Head of caudate nucleus (tissue), 42 donors: ENCODE measurements around the gene RHOF.

Experiments used
- DNase-seq, 42 donors: peaks; one replicate each; pipeline versions ENCODE4 v3.0.0 to v3.0.0-alpha.2; 2020 to 2021; ENCODE audit warnings: mixed read lengths in 7 of 42
- intact Hi-C: fragments of 100-400 bp; cut with DNase I; formaldehyde crosslinking; loops from one replicate; pipeline ENCODE4 v1.15.0; 2022

Gene RHOF

DNA sequence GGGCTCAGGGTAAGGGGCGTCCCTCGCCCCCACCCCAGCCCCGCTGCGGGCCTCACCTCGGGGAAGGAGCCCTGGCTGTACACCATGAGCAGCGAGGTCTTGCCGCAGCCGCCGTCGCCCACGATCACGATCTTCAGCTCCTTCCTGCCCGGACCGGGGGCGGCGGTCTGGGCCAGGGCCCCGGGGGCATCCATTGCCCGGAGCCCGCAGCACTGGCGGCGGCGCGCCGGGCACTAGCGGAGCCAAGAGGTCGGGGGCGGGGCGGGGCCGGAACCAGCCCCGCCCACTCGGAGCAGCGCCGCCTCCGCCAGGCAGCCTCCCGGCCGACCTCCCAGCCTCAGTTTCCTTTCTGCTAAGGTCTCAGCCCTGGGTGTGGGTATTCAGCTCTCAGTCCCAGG is at the start of gene RHOF:
Gene RHOF (minus strand): TSS at position 249 of the 398 bp plus-strand sequence. CDS start 55 bp downstream, at position 194.
- peak in 3 of 42 donors; percentile 31 to 54 (median 45) for DNase-seq
- intact Hi-C loops = loop anchor here (5.0 kb wide), 1 partner anchor 96 kb away; no protein-coding TSS in a partner anchor

- intact Hi-C loops = no loop called here
- no peak for DNase-seq
Observed at GRCh38 chr12:121839993-121840761, 46.7 kb upstream of the RHOF start.

GRCh38 chr12:121839106-121839992 is 45.9 kb upstream of the RHOF start:
- intact Hi-C loops = no loop called here
- peak; percentile 92 to 99 (median 97) for DNase-seq

- intact Hi-C loops = no loop called here
- no peak for DNase-seq
Observed at GRCh38 chr12:121838126-121838525, 44.6 kb upstream of the RHOF start.

GRCh38 chr12:121837680-121838079 is 44.2 kb upstream of the RHOF start:
- DNase-seq = no peak
- intact Hi-C loops = no loop called here

- DNase-seq = no peak
Observed at GRCh38 chr12:121831571-121832245, 38.2 kb upstream of the RHOF start.

GRCh38 chr12:121830588-121831265 is 37.2 kb upstream of the RHOF start:
- intact Hi-C loops = no loop called here
- DNase-seq = no peak

More at GRCh38 chr12:121831571-121832245, 38.2 kb upstream of the RHOF start:
- intact Hi-C loops = no loop called here

DNA sequence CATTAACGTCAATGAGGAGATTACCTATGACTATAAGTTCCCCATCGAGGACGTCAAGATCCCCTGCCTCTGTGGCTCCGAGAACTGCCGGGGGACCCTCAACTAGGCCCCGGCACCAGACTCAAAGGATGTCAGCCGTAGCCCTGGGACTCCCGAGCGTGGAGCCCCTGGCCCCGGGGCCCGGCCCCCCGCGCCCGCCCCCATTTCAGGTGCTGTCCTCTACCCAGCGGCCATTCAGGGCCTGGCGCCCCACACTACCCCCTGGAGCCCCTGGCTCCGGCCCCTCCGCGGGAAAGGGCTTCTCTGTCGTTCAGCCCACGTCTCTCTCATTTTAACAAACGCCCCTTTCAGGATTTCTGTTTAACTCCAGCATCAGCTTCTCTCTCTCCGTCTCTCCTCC is 36.6 kb upstream of the RHOF start:
- DNase-seq = no peak
- intact Hi-C loops = no loop called here

DNA sequence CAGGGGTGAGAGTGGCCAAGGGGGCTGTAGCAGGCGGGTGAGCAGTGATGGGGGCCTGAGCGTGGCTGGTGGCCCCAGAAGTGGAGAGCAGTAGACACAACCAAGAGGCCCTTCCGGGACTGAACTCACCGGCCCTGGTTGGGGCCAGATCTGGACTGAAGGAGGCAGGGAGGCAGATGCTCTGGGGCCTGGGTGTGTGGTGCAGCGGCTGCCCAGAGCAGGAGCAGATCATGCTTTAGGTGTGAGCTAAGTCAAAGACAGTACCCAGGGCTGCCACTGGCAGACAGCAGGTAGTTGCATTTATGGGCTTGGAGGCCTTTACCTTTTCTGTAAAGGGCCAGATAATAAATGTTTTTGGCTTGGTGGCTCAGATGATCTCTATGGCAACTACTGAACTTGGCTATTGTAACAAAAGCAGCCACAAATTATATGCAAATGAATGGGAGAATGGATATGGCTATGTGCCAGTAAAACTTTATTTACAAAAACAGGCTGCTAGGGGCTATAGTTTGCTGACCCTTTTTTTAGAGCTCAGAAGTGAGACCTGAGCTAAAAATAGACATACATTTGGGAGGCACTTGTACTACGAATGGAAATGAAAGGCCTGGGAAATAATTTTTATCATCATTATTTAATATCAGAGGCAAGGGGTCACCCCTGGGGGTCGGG is 35.9 kb upstream of the RHOF start:
- DNase-seq = no peak
- intact Hi-C loops = no loop called here

GRCh38 chr12:121828826-121829225 is 35.3 kb upstream of the RHOF start:
- intact Hi-C loops = no loop called here
- no peak for DNase-seq

DNA sequence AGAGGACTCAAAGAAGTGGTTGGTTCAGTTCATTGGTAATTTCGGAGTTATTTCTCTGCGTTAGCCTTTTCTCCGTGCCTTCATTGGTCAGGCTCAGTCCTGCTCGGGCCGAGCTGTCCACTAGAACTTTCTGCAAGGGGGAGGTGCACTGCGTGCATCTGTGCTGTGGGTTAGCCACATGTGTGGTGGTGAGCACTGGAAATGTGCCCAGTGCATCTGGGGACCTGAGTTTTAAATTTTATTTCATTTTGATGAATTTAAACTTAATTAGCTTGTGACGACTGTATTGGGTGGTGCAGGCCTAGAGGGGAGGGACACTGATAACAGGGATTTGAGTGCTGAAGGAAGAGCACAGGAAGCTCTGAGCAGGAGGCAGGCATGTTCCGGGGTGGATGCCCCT is 34.8 kb upstream of the RHOF start:
- DNase-seq = no peak
- intact Hi-C loops = no loop called here

- DNase-seq = no peak
- intact Hi-C loops = no loop called here
Observed at GRCh38 chr12:121827351-121828099, 34.0 kb upstream of the RHOF start.

GRCh38 chr12:121826318-121827150 is 33.0 kb upstream of the RHOF start:
- intact Hi-C loops = no loop called here
- no peak for DNase-seq

DNA sequence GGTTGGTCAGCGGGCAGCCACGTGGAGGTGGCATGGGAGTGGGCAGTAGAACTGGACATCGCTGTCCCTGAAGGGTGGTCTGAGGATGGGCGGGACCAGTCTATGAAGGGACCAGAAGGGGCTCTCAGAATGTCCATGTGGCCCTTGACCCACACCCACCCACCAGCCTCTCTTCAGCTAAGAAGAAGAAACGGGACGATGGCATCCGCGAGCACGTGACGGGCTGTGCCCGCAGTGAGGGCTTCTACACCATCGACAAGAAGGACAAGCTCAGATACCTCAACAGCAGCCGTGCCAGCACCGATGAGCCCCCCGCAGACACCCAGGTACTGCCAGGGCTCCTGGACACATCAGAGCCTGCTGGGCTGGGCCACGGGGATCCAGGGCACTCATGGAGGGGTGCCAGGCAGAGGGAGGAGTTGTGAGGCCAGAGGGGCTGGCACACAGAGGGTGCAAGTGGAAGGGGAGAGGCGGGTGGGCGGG is 31.6 kb upstream of the RHOF start:
- DNase-seq = no peak
- intact Hi-C loops = no loop called here

- no peak for DNase-seq
- intact Hi-C loops = no loop called here
Observed at GRCh38 chr12:121823727-121824115, 30.2 kb upstream of the RHOF start.

DNA sequence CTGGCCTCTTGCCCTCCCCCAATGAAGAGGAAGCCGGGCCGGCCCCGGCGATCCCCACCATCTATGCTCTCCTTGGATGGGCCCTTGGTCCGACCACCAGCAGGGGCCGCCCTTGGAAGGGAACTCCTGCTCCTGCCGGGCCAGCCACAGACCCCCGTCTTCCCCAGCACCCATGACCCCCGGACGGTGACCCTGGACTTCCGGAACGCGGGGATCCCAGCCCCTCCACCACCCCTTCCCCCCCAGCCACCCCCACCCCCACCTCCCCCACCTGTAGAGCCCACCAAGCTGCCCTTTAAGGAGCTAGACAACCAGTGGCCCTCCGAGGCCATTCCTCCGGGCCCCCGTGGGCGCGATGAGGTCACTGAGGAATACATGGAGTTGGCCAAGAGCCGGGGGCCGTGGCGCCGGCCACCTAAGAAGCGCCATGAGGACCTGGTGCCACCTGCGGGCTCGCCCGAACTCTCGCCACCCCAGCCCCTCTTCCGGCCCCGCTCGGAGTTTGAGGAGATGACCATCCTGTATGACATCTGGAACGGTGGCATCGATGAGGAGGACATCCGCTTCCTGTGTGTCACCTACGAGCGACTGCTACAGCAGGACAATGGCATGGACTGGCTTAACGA is 29.7 kb upstream of the RHOF start:
- DNase-seq = no peak
- intact Hi-C loops = no loop called here
